Measurements from ENCODE around the gene PSD. TPM values are rescaled to one million over a fixed set of nuclear protein-coding genes. Genes with fewer than 3 reads are reported as not detected.

The PSD gene
- polyA plus RNA-seq, 1 experiment = 1.8 TPM

DNA sequence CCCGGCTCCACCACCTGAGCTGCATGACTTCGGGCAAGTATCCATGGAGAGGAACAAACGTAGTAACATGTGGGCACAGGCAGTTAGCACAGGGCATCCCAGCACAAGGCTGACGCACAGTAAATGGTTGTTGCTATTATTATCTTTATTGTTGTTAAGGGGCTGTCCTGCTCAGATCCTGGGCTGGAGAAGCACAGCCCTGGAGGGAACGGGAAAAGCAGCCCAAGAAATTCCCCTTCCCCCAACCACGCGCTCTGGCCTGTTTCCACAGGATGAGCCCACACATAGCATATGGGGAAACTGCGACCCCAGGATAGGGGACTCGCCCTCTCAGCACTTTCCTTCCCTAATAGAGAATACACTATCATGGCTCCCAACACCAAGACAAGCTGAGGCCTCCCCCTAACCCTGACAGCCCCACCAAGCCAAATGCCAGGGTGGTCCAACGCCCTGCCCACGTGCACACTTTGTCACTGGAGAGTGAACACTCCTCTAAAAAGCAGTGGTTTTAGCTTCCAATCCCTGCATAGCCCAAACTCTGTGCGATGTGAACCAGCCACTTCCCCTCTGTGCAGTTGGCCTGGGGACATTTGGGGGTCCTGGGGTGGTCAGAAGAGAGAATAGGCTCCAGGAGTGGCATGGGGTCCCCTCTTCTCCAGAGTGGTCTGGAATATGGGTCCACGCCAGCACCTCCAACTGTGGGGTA is 11.0 kb downstream of the PSD start:
- peaks cover 4% of the 10 kb centered on the region; the same call in 1 of the 2 replicates for H3K36me3 ChIP-seq (ENCODE audit: control insufficient read depth, insufficient read depth, low read length)
- ChIA-PET CTCF (interaction anchor here (0.9 kb wide), 1 partner anchor 14 kb away, joined by 3 read pairs; no protein-coding TSS in a partner anchor), POLR2A (no interaction called here)
- peaks cover 39% of the 10 kb centered on the region for H3K27me3 ChIP-seq (ENCODE audit: control insufficient read depth, insufficient read depth, low read length)
- DNase-seq (ENCODE audit: low read depth) = no peak
- TF ChIP-seq, protein P1, sequence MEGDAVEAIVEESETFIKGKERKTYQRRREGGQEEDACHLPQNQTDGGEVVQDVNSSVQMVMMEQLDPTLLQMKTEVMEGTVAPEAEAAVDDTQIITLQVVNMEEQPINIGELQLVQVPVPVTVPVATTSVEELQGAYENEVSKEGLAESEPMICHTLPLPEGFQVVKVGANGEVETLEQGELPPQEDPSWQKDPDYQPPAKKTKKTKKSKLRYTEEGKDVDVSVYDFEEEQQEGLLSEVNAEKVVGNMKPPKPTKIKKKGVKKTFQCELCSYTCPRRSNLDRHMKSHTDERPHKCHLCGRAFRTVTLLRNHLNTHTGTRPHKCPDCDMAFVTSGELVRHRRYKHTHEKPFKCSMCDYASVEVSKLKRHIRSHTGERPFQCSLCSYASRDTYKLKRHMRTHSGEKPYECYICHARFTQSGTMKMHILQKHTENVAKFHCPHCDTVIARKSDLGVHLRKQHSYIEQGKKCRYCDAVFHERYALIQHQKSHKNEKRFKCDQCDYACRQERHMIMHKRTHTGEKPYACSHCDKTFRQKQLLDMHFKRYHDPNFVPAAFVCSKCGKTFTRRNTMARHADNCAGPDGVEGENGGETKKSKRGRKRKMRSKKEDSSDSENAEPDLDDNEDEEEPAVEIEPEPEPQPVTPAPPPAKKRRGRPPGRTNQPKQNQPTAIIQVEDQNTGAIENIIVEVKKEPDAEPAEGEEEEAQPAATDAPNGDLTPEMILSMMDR (IDR thresholded peaks at IDR 0.05; ENCODE audit: insufficient read depth, low read depth, low read length) = no peak
- no peak overlapping the region for H3K4me3 ChIP-seq (ENCODE audit: low read depth, low read length)

DNA sequence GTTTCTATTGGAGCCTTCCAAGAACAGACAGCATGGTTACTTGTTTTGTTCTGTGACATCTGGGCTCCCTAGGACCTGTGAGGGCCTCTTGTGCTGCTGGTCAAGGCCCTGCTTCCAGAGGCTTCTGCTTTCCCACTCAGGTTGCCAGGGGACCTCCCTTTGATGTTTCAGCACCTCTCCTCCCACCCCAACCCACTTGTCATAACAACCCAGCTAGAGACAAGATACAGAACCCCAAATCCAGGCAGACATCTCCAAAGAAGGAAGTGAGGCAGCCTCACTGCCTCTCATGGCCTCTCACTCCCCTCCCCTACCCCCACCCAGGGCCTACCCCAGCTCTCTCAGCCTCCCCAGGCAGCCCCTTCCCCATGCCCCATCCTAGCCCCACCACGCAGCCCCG is 11.8 kb downstream of the PSD start:
- DNase-seq (ENCODE audit: low read depth) = no peak
- H3K4me3 ChIP-seq (ENCODE audit: low read depth, low read length) = no peak overlapping the region
- TF ChIP-seq, protein P1 (IDR thresholded peaks at IDR 0.05; ENCODE audit: insufficient read depth, low read depth, low read length) = no peak
- POLR2A ChIA-PET = no interaction called here
- CTCF ChIA-PET = interaction anchor here (15.2 kb wide), 1 partner anchor 175 kb away, joined by 222 read pairs; no protein-coding TSS in a partner anchor
- H3K36me3 ChIP-seq (ENCODE audit: control insufficient read depth, insufficient read depth, low read length) = peaks cover 7% of the 10 kb centered on the region
- H3K27me3 ChIP-seq (ENCODE audit: control insufficient read depth, insufficient read depth, low read length) = peaks cover 33% of the 10 kb centered on the region

DNA sequence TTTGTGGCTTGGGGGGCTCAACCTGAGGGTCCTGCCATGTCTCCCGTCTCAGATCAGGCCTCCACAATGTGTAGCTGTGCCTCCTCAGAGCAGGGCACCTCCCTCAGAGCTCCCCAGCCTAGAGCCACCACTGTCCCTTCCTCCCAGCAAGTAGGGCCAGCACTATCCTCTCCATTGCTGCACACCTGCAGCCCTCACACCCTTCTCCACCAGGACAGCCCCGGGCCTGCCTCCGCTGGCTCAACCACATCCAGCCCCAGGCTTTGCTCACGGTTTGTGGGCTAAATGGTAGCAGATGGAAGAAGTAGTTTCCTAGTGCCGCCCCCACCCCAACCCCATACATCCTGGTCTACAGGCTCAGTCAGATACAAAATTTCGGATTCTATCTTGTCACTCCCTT is 13.0 kb downstream of the PSD start:
- TF ChIP-seq, protein P1 (IDR thresholded peaks at IDR 0.05; ENCODE audit: insufficient read depth, low read depth, low read length) = no peak
- Histone ChIP-seq H3K27me3 (ENCODE audit: control insufficient read depth, insufficient read depth, low read length) (peaks cover 23% of the 10 kb centered on the region), H3K36me3 (ENCODE audit: control insufficient read depth, insufficient read depth, low read length) (peaks cover 10% of the 10 kb centered on the region), H3K4me3 (ENCODE audit: low read depth, low read length) (no peak overlapping the region)
- no peak for DNase-seq (ENCODE audit: low read depth)
- ChIA-PET POLR2A (no interaction called here), CTCF (interaction anchor here (1.5 to 15.2 kb wide), 6 partner anchors 12 to 235 kb away, joined by 3 to 222 read pairs (median 12); partner anchors contain the start of gene FBXL15)

DNA sequence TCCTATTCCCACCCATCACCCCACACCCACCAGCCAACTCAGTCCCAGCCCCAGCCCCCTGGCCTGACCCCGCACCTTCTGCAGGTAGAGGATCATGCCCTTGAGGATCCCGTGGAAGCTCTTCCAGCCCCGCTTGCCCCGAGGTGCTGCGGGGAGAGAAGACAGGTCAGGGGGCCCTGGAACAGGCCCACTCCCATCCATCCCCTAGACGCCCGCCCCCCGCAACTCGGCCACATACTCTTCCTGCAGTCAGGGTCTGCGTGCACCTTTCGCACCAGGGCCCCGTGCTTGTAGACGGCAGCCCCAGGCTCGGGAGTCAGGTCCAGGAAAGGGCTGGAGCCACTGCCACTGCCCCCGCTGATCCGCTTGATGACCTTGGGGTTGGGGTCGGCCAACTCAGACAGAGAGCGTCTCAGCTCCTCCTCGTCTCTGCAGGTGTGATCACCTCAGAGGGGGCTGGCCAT is 13.4 kb downstream of the PSD start:
- Histone ChIP-seq H3K4me3 (ENCODE audit: low read depth, low read length) (no peak overlapping the region), H3K27me3 (ENCODE audit: control insufficient read depth, insufficient read depth, low read length) (peaks cover 19% of the 10 kb centered on the region), H3K36me3 (ENCODE audit: control insufficient read depth, insufficient read depth, low read length) (peaks cover 11% of the 10 kb centered on the region)
- POLR2A ChIA-PET = no interaction called here
- TF ChIP-seq, protein P1 (IDR thresholded peaks at IDR 0.05; ENCODE audit: insufficient read depth, low read depth, low read length) = no peak
- CTCF ChIA-PET = interaction anchor here (0.6 to 15.2 kb wide), 10 partner anchors 11 to 273 kb away, joined by 3 to 222 read pairs (median 5); partner anchors contain the start of gene FBXL15
- DNase-seq (ENCODE audit: low read depth) = no peak

DNA sequence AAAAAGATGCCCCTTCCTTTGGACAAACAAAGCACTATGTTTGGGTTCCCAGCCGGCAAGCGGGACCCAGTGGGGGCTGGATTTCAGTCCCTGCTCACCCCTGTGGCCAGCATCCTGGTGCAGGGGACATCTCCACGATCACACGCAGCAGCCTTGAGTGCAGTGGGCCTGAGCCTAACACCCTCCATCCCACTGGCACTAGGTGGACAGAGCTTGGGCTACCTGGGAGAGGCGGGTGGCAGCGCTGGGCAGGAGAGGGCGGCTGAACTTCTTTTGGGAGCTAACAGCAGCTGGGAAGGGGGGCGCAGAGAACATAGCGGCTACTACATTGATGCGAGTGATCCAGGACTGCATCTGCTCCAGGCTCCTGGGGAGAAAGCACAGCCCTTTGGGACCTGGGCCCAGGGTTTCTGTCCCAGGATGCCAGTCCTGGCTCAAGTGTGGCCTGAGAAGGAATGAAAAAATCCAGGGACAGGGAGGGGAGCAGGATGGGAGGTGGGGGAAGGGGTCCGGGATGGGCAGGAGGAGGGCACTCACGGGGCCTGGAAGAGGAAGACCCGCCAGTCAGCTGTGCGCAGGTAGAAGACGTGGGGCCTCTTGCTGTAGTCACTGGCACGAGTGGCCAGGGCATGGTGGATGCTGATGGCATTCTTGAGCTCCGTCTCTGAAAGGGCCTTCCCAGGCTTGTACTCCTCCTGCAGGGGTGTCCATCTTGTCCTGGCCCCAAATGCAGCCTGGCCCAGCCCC is 14.1 kb downstream of the PSD start:
- POLR2A ChIA-PET = no interaction called here
- TF ChIP-seq, protein P1 (IDR thresholded peaks at IDR 0.05; ENCODE audit: insufficient read depth, low read depth, low read length) = no peak
- CTCF ChIA-PET = interaction anchor here (0.6 to 15.2 kb wide), 22 partner anchors 8 to 288 kb away, joined by 3 to 222 read pairs (median 4); partner anchors contain the start of gene FBXL15
- DNase-seq (ENCODE audit: low read depth) = no peak
- H3K36me3 ChIP-seq (ENCODE audit: control insufficient read depth, insufficient read depth, low read length) = peaks cover 14% of the 10 kb centered on the region
- H3K27me3 ChIP-seq (ENCODE audit: control insufficient read depth, insufficient read depth, low read length) = peaks cover 13% of the 10 kb centered on the region
- H3K4me3 ChIP-seq (ENCODE audit: low read depth, low read length) = no peak overlapping the region

Data from BJ (cell line).